GM12878 (cell line): ENCODE data around the gene THSD4. TPM values are rescaled to one million over a fixed set of nuclear protein-coding genes. Genes with fewer than 3 reads are reported as not detected.

Experiments used
- ATAC-seq: fragments of 200-7000 bp; cut with Tn5 transposase; 3 replicates; pipeline ENCODE4 v1.9.1; 2020; ENCODE audit warnings: mild to moderate bottlenecking, moderate library complexity
- BruUV-seq: library from RNA; stranded (reverse); fragments of 400-500 nt; replicated peaks from 2 replicates; lab custom pipeline; 2021; lab: Mats Ljungman, UMichigan
- CTCF ChIA-PET: fragments of 300-600 bp; sonication (Branson Sonifier 250); formaldehyde crosslinking; extraction: SDS; loops from one replicate; lab custom pipeline; 2021; ENCODE audit warnings: inconsistent platforms; lab: Yijun Ruan, JAX
- POLR2A ChIA-PET: fragments of 350-600 bp; formaldehyde crosslinking; extraction: SDS; loops from one replicate; lab custom pipeline; 2021; ENCODE audit warnings: inconsistent platforms; lab: Charles Lee
- RAD21 ChIA-PET: fragments of 300-600 bp; sonication (Branson Sonifier 250); formaldehyde crosslinking; loops from one replicate; lab custom pipeline; 2023; ENCODE audit warnings: antibody characterized with exemption; ENCODE audit not compliant: unreplicated experiment; lab: Charles Lee
- SMC1A ChIA-PET: fragments of 300-600 bp; sonication (Branson Sonifier 250); formaldehyde crosslinking; loops from one replicate; lab custom pipeline; 2023; ENCODE audit not compliant: unreplicated experiment, uncharacterized antibody; lab: Charles Lee
- DNase-seq: peaks from one replicate; pipeline ENCODE4 v3.0.0-alpha.2; 2011; ENCODE audit warnings: low read depth, low spot score
- FAIRE-seq: peaks from 3 replicates; lab custom pipeline; 2011; peaks lifted over from hg19 to GRCh38; lab: Jason Lieb, UNC
- H2AFZ ChIP-seq: 2 replicates; pipeline ENCODE4 v1.6.0; 2011; ENCODE audit warnings: low read depth, low read length, control low read depth; ENCODE audit not compliant: control insufficient read depth
- H3K27ac ChIP-seq: 2 replicates; pipeline ENCODE4 v1.5.1; 2011; ENCODE audit warnings: control low read depth; ENCODE audit not compliant: control insufficient read depth, insufficient read depth
- H3K27me3 ChIP-seq, 2 experiments: replicated peaks in 1 of 2; 2 replicates each; pipeline versions ENCODE4 v1.6.0 to v1.6.1; 2011; ENCODE audit warnings: low read length in 1 of 2; ENCODE audit not compliant: control insufficient read depth in 2 of 2, insufficient read depth in 2 of 2
- H3K36me3 ChIP-seq, 2 experiments: 2 replicates each; pipeline ENCODE4 v1.5.1; 2011; ENCODE audit warnings: low read length in 1 of 2; ENCODE audit not compliant: control insufficient read depth in 2 of 2, insufficient read depth in 2 of 2
- H3K4me1 ChIP-seq: 2 replicates; pipeline ENCODE4 v1.6.1; 2011; ENCODE audit warnings: mild to moderate bottlenecking, low read length, moderate library complexity, mixed read lengths; ENCODE audit not compliant: control insufficient read depth, insufficient read depth
- H3K4me2 ChIP-seq: 2 replicates; pipeline ENCODE4 v1.6.0; 2011; ENCODE audit warnings: control low read depth; ENCODE audit not compliant: control insufficient read depth, insufficient read depth
- H3K4me3 ChIP-seq: fragments of 200-600 bp; sonication (generic); 2 replicates; pipeline ENCODE4 v1.5.1; 2016
- H3K79me2 ChIP-seq: 2 replicates; pipeline ENCODE4 v1.6.0; 2011; ENCODE audit warnings: low read length; ENCODE audit not compliant: control insufficient read depth, insufficient read depth
- H3K9ac ChIP-seq: 2 replicates; pipeline ENCODE4 v1.8.0; 2011; ENCODE audit warnings: low read length, control low read depth, mixed read lengths; ENCODE audit not compliant: control insufficient read depth, insufficient read depth
- H3K9me3 ChIP-seq: replicated peaks from 3 replicates; pipeline ENCODE4 v1.5.1; 2011; ENCODE audit warnings: mild to moderate bottlenecking, low read length; ENCODE audit not compliant: control insufficient read depth, insufficient read depth
- H4K20me1 ChIP-seq: 2 replicates; pipeline ENCODE4 v1.6.0; 2011; ENCODE audit not compliant: control insufficient read depth, insufficient read depth
- DPF2 ChIP-seq: fragments of 450-650 bp; IDR thresholded peaks from 2 replicates; pipeline ENCODE4 v1.6.1; 2017; ENCODE audit warnings: mild to moderate bottlenecking
- GATAD2B ChIP-seq: fragments of 450-650 bp; conservative IDR thresholded peaks from 2 replicates; pipeline ENCODE4 v1.6.1; 2017; ENCODE audit warnings: low read depth, mild to moderate bottlenecking, moderate library complexity
- JUNB ChIP-seq: IDR thresholded peaks from 2 replicates; pipeline ENCODE4 v1.6.1; 2016; ENCODE audit warnings: antibody characterized with exemption, mild to moderate bottlenecking
- MLLT1 ChIP-seq: fragments of 450-650 bp; IDR thresholded peaks from 2 replicates; pipeline ENCODE4 v1.6.1; 2016; ENCODE audit warnings: mild to moderate bottlenecking
- PAX8 ChIP-seq: fragments of 450-650 bp; IDR thresholded peaks from 2 replicates; pipeline ENCODE4 v1.6.1; 2017; ENCODE audit warnings: mild to moderate bottlenecking, moderate library complexity
- PML ChIP-seq: IDR thresholded peaks from 2 replicates; pipeline ENCODE4 v1.6.1; 2012; ENCODE audit warnings: low read length, inconsistent platforms
- SP1 ChIP-seq: IDR thresholded peaks from one replicate; pipeline ENCODE4 v1.6.1; 2011; ENCODE audit warnings: low read depth, low read length
- SUZ12 ChIP-seq: fragments of 200-600 bp; sonication (generic); IDR thresholded peaks from one replicate; pipeline ENCODE4 v1.6.1; 2018; ENCODE audit warnings: antibody characterized with exemption, mild to moderate bottlenecking; ENCODE audit not compliant: unreplicated experiment
- TCF7 ChIP-seq: IDR thresholded peaks from 2 replicates; pipeline ENCODE4 v1.6.1; 2014; ENCODE audit warnings: antibody characterized with exemption, borderline replicate concordance
- ZBTB4 ChIP-seq: fragments of 450-650 bp; formaldehyde crosslinking; IDR thresholded peaks from 2 replicates; pipeline ENCODE4 v1.4.0; 2022; ENCODE audit warnings: mild to moderate bottlenecking, moderate library complexity
- ZNF24 ChIP-seq: fragments of 450-650 bp; IDR thresholded peaks from 2 replicates; pipeline ENCODE4 v1.6.1; 2017; ENCODE audit warnings: antibody characterized with exemption, mild to moderate bottlenecking
- WGBS: methylation state at CpG from one replicate; pipeline ENCODE4 v1.1.6; 2016; ENCODE audit warnings: low lambda C conversion rate; ENCODE audit not compliant: insufficient replicate concordance, insufficient coverage; ENCODE audit errors: missing lambda C conversion rate; 5-methylcytosine and 5-hydroxymethylcytosine counted together
- in situ Hi-C: fragments of 300-500 bp; cut with MboI; formaldehyde crosslinking; loops from 9 replicates; pipeline ENCODE4 v1.14.3; 2018; ENCODE audit warnings: mixed read lengths
- intact Hi-C: fragments of 100-400 bp; cut with micrococcal nuclease; formaldehyde crosslinking; loops from one replicate; pipeline ENCODE4 v1.14.2; 2022; ENCODE audit not compliant: unreplicated experiment
- polyA plus RNA-seq, 11 experiments: library from polyadenylated mRNA; depleted of rRNA in 4 of 11; unstranded in 6 of 11; stranded (reverse) in 5 of 11; fragments of >200 nt; fragmentation: Nextera tagmentation in 4 of 11; fragmentation: Illumina TruSeq in 1 of 11; extraction: Ambion mirVana in 4 of 11; extraction: Trizol in 1 of 11; gene quantifications; 1 replicate in 1 of 11; 2 replicates in 10 of 11; pipeline versions ENCODE4 v1.2.1 to v1.2.3, GENCODE V29; 2011 to 2016; ENCODE audit warnings: inconsistent platforms in 2 of 11, missing spikeins in 2 of 11, low read depth in 1 of 11
- total RNA-seq, 4 experiments: library from RNA; depleted of rRNA in 3 of 4; stranded (reverse); fragments of >200 nt in 3 of 4; fragmentation: Illumina TruSeq in 1 of 4; extraction: Trizol in 1 of 4; gene quantifications; 2 replicates each; pipeline versions ENCODE4 v1.2.1 to v1.2.3, GENCODE V29; 2013 to 2021
- TF ChIP-seq, protein P1 (sequence below): IDR thresholded peaks from 2 replicates; pipeline ENCODE4 v1.6.1; 2012; ENCODE audit warnings: low read length, inconsistent platforms
- TF ChIP-seq, protein P2 (sequence below): fragments of 450-650 bp; IDR thresholded peaks from 2 replicates; pipeline ENCODE4 v1.6.1; 2017; ENCODE audit warnings: mild to moderate bottlenecking, moderate library complexity

THSD4 gene
- total and polyA plus RNA-seq, 10 of the 15 experiments (the other 5 are each of a cell fraction or from before 2014, with no cell fraction given), result 0.04 to 0.13 (median 0.05) TPM; not detected in 7

- in situ Hi-C loops, result loop anchor here (5.0 kb wide), 1 partner anchor 47 kb away; no protein-coding TSS in a partner anchor
- no peaks in the 10 kb centered on the region for H3K79me2 ChIP-seq
- no peaks in the 10 kb centered on the region for H3K36me3 ChIP-seq
- no peak overlapping the region for H2AFZ ChIP-seq
- no peaks in the 10 kb centered on the region for H4K20me1 ChIP-seq
- H3K27ac ChIP-seq, result no peak overlapping the region
- no peak overlapping the region for H3K4me3 ChIP-seq
- no peaks in the 10 kb centered on the region; a peak in 1 of 4 replicates for H3K27me3 ChIP-seq
- ChIA-PET POLR2A (no interaction called here), CTCF (no interaction called here), RAD21 (no interaction called here), SMC1A (interaction anchor here (0.8 kb wide), 1 partner anchor 78 kb away, joined by 3 read pairs; no protein-coding TSS in a partner anchor)
- no peaks in the 10 kb centered on the region for H3K9me3 ChIP-seq
- 18% methylated on average over 4 of the region's 4 CpGs for WGBS
- H3K4me2 ChIP-seq, result no peak overlapping the region
- ATAC-seq, result no peak
- BruUV-seq, result no TSS peak
- H3K9ac ChIP-seq, result no peak overlapping the region
- no peaks in the 10 kb centered on the region for H3K4me1 ChIP-seq
- no peak for DNase-seq
- FAIRE-seq, result no peak
- intact Hi-C loops, result no loop called here
- TF ChIP-seq PML (no peak), TCF7 (no peak), DPF2 (no peak), ZBTB4 (CRISPR knock-in tag) (no peak), PAX8 (no peak), MLLT1 (no peak), SUZ12 (no peak), GATAD2B (no peak), JUNB (no peak), SP1 (no peak), ZNF24 (no peak)
- TF ChIP-seq, protein P1, sequence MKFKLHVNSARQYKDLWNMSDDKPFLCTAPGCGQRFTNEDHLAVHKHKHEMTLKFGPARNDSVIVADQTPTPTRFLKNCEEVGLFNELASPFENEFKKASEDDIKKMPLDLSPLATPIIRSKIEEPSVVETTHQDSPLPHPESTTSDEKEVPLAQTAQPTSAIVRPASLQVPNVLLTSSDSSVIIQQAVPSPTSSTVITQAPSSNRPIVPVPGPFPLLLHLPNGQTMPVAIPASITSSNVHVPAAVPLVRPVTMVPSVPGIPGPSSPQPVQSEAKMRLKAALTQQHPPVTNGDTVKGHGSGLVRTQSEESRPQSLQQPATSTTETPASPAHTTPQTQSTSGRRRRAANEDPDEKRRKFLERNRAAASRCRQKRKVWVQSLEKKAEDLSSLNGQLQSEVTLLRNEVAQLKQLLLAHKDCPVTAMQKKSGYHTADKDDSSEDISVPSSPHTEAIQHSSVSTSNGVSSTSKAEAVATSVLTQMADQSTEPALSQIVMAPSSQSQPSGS, result no peak
- TF ChIP-seq, protein P2, sequence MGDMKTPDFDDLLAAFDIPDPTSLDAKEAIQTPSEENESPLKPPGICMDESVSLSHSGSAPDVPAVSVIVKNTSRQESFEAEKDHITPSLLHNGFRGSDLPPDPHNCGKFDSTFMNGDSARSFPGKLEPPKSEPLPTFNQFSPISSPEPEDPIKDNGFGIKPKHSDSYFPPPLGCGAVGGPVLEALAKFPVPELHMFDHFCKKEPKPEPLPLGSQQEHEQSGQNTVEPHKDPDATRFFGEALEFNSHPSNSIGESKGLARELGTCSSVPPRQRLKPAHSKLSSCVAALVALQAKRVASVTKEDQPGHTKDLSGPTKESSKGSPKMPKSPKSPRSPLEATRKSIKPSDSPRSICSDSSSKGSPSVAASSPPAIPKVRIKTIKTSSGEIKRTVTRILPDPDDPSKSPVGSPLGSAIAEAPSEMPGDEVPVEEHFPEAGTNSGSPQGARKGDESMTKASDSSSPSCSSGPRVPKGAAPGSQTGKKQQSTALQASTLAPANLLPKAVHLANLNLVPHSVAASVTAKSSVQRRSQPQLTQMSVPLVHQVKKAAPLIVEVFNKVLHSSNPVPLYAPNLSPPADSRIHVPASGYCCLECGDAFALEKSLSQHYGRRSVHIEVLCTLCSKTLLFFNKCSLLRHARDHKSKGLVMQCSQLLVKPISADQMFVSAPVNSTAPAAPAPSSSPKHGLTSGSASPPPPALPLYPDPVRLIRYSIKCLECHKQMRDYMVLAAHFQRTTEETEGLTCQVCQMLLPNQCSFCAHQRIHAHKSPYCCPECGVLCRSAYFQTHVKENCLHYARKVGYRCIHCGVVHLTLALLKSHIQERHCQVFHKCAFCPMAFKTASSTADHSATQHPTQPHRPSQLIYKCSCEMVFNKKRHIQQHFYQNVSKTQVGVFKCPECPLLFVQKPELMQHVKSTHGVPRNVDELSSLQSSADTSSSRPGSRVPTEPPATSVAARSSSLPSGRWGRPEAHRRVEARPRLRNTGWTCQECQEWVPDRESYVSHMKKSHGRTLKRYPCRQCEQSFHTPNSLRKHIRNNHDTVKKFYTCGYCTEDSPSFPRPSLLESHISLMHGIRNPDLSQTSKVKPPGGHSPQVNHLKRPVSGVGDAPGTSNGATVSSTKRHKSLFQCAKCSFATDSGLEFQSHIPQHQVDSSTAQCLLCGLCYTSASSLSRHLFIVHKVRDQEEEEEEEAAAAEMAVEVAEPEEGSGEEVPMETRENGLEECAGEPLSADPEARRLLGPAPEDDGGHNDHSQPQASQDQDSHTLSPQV, result no peak
These were observed 164.5 kb downstream of the THSD4 start for GRCh38 chr15:71279757-71280141.
